Esophagus squamous epithelium (tissue), 5 donors: Measurements from ENCODE around the gene IRF2. TPM values are rescaled to one million over a fixed set of nuclear protein-coding genes. Genes with fewer than 3 reads are reported as not detected.
A peak's percentile ranks its signal among the peaks of the same experiment; 100 is the strongest.
"Not testable (repeated sequence)": the region's sequence is repeated elsewhere in the genome, so short reads cannot be mapped to it uniquely, and the experiment has no call there.

Experiments
- DNase-seq: peaks from one replicate; lab custom pipeline; 2025; lab: John Stamatoyannopoulos, UW
- H3K27ac ChIP-seq, 4 donors: fragments of 200-600 bp; sonication (generic); one replicate each; pipeline ENCODE4 v1.5.1; 2016 to 2019; ENCODE audit warnings: mild to moderate bottlenecking in 1 of 4
- H3K27me3 ChIP-seq, 4 donors: fragments of 200-600 bp; sonication (generic); 1 replicate in 3 of 4; 2 replicates in 1 of 4; pipeline versions ENCODE4 v1.5.1 to v1.6.0; 2017 to 2021; ENCODE audit warnings: antibody characterized with exemption in 1 of 4
- H3K36me3 ChIP-seq, 3 donors: fragments of 200-600 bp; sonication (generic); one replicate each; pipeline ENCODE4 v1.5.1; 2016 to 2019
- H3K4me1 ChIP-seq, 3 donors: fragments of 200-600 bp; sonication (generic); one replicate each; pipeline ENCODE4 v1.5.1; 2017 to 2019
- H3K4me3 ChIP-seq, 4 donors: fragments of 200-600 bp; sonication (generic); 1 replicate in 3 of 4; 2 replicates in 1 of 4; pipeline ENCODE4 v1.5.1; 2016 to 2019; ENCODE audit warnings: mild to moderate bottlenecking in 2 of 4, moderate library complexity in 1 of 4
- H3K9me3 ChIP-seq, 3 donors: fragments of 200-600 bp; sonication (generic); one replicate each; pipeline ENCODE4 v1.5.1; 2016 to 2019
- POLR2A ChIP-seq, 4 donors: fragments of 450-650 bp; IDR thresholded peaks; one replicate each; pipeline ENCODE4 v1.6.1; 2017; ENCODE audit warnings: antibody characterized with exemption in 4 of 4, mild to moderate bottlenecking in 4 of 4, moderate library complexity in 3 of 4
- WGBS, 2 donors: methylation state at CpG; one replicate each; pipeline ENCODE4 v1.1.5; 2018; 5-methylcytosine and 5-hydroxymethylcytosine counted together
- intact Hi-C: fragments of 100-400 bp; cut with DNase I; formaldehyde crosslinking; loops from one replicate; pipeline ENCODE4 v1.15.0; 2022
- total RNA-seq, 4 donors: library from RNA; depleted of rRNA; stranded (reverse); fragments of >200 nt; gene quantifications; one replicate each; pipeline ENCODE4 v1.1.0, GENCODE V29; 2016
- TF ChIP-seq, protein P1 (sequence below), 6 experiments: fragments of 450-650 bp in 4 of 6; fragments of 200-600 bp in 2 of 6; sonication (generic) in 2 of 6; IDR thresholded peaks; one replicate each; pipeline ENCODE4 v1.5.1; 2016 to 2019; ENCODE audit warnings: antibody characterized with exemption in 6 of 6, mild to moderate bottlenecking in 4 of 6, moderate library complexity in 4 of 6
- donor health status: DM: yes; HTN: yes; CAD: no.

IRF2 gene
- total RNA-seq, 4 donors from 2014 or later: 16.6 to 30.2 (median 23.4) TPM

DNA sequence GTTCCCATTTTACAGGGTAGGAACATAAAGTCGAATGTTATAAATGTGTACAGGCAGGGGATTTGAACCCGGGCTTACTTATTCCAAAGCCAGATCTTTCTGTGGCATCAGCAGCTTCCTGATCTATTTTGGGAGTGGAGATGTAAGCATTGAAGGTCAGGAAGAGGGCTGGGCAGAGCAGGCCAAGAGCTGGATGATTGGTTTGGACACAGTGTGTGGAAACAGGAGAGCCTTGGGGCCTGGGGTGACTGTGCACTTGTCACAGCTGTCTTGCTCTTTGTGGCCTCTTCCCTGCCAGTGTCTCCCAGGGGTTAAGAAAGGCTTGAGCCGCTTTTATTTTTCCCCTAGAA, 128.8 kb downstream of the IRF2 start:
- no peak overlapping the region for H3K4me3 ChIP-seq
- H3K9me3 ChIP-seq: no peaks in the 10 kb centered on the region
- H3K4me1 ChIP-seq: peaks cover 47 to 87% (median 54%) of the 10 kb centered on the region in 3 donors
- no peaks in the 10 kb centered on the region for H3K27me3 ChIP-seq
- peak overlapping the region; percentile 79 to 98 (median 92) for H3K27ac ChIP-seq
- 69 to 75% methylated on average over 3 of the region's 3 CpGs for WGBS, 2 donors
- intact Hi-C loops: no loop called here
- TF ChIP-seq, protein P1, sequence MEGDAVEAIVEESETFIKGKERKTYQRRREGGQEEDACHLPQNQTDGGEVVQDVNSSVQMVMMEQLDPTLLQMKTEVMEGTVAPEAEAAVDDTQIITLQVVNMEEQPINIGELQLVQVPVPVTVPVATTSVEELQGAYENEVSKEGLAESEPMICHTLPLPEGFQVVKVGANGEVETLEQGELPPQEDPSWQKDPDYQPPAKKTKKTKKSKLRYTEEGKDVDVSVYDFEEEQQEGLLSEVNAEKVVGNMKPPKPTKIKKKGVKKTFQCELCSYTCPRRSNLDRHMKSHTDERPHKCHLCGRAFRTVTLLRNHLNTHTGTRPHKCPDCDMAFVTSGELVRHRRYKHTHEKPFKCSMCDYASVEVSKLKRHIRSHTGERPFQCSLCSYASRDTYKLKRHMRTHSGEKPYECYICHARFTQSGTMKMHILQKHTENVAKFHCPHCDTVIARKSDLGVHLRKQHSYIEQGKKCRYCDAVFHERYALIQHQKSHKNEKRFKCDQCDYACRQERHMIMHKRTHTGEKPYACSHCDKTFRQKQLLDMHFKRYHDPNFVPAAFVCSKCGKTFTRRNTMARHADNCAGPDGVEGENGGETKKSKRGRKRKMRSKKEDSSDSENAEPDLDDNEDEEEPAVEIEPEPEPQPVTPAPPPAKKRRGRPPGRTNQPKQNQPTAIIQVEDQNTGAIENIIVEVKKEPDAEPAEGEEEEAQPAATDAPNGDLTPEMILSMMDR (IDR thresholded peaks at IDR 0.05): no peak
- no peak for TF ChIP-seq POLR2A (IDR thresholded peaks at IDR 0.05)
- no peaks in the 10 kb centered on the region for H3K36me3 ChIP-seq
- no peak for DNase-seq

DNA sequence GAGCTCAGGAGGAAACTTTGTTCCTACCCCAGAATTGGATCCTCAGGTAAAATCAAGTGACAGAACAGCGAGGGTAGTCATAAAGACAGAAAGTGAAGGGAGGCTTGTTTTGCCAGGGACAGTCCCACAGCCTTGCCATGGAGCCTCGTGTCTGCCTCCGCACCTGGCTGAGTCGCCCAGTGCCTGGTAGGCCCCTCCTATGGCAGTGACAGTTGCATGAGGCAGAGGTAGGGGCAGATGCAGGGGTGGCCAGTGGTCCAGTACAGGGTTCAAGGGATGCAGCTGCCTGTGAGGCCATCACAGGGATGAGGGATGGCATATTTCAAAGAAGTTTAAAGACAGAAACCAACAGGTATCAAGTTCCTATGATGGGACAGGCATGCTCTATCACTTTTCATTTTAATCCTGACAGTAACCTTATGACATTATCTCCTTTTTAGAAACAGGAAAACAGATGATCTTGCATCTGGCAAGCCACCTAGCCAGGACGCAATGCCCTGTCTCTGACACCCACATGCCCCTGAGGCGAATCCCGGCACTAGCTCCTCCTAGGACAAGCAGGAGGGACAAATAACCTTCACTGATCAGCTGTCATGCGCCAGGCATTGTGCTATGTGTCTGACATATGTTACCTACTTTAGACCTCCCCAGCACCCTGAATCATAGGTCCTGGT, 129.3 kb downstream of the IRF2 start:
- Histone ChIP-seq H3K27me3 (no peaks in the 10 kb centered on the region), H3K36me3 (no peaks in the 10 kb centered on the region), H3K27ac (peak overlapping the region; percentile 79 to 98 (median 92)), H3K4me3 (no peak overlapping the region), H3K9me3 (no peaks in the 10 kb centered on the region), H3K4me1 (peaks cover 46 to 84% (median 54%) of the 10 kb centered on the region in 3 donors)
- 84 to 89% methylated on average over 3 to 8 of the region's 8 CpGs for WGBS, 2 donors
- no peak for DNase-seq
- TF ChIP-seq, protein P1 (IDR thresholded peaks at IDR 0.05): no peak
- no peak for TF ChIP-seq POLR2A (IDR thresholded peaks at IDR 0.05)
- intact Hi-C loops: no loop called here

DNA sequence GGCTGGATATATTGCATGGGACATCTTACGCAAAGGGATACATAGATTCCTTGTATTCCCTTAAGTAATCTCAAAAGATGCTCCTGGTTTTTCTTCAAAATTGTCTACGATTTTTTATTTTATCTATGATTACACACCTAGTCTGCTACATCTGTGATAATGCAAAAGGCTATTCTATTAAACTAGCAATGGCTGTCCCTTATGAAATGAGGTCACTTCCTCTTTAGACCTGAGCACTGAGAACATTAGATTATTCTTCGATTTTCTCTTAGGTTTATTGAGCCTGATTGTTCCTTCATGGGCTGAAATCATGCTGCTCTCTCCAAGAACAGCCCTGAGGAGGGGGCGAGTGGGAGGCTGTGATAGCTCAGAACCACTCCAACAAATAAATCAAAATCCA, 129.9 kb downstream of the IRF2 start:
- peak overlapping the region; percentile 79 to 98 (median 92) for H3K27ac ChIP-seq
- no peak for TF ChIP-seq POLR2A (IDR thresholded peaks at IDR 0.05)
- TF ChIP-seq, protein P1 (IDR thresholded peaks at IDR 0.05): no peak
- H3K4me3 ChIP-seq: no peak overlapping the region
- H3K27me3 ChIP-seq: no peaks in the 10 kb centered on the region
- H3K9me3 ChIP-seq: no peaks in the 10 kb centered on the region
- WGBS, 2 donors: 81 to 88% methylated on average over 3 to 4 of the region's 4 CpGs
- peaks cover 40 to 82% (median 51%) of the 10 kb centered on the region in 3 donors for H3K4me1 ChIP-seq
- no peaks in the 10 kb centered on the region for H3K36me3 ChIP-seq
- intact Hi-C loops: no loop called here
- no peak for DNase-seq

- Histone ChIP-seq H3K27ac (peak overlapping the region; percentile 74 to 91 (median 88)), H3K27me3 (no peaks in the 10 kb centered on the region), H3K4me3 (peak overlapping the region; percentile 30 to 82 (median 54)), H3K36me3 (no peaks in the 10 kb centered on the region), H3K9me3 (no peaks in the 10 kb centered on the region), H3K4me1 (peaks cover 32 to 74% (median 43%) of the 10 kb centered on the region in 3 donors)
- peak; percentile 25 for DNase-seq
- TF ChIP-seq, protein P1 (IDR thresholded peaks at IDR 0.05): no peak
- TF ChIP-seq POLR2A (IDR thresholded peaks at IDR 0.05): peak in 2 of 4 donors; percentile 36 to 56
- 2 to 4% methylated on average over 19 of the region's 19 CpGs for whole genome bisulfite sequencing, 2 donors
- intact Hi-C loops: no loop called here
These were observed 130.7 kb downstream of the IRF2 start for GRCh38 chr4:184343502-184344177.

GRCh38 chr4:184342857-184343237, 131.5 kb downstream of the IRF2 start:
- H3K9me3 ChIP-seq, H3K36me3 ChIP-seq, intact Hi-C loops, DNase-seq, H3K27me3 ChIP-seq: not testable (repeated sequence)
- 83 to 84% methylated on average over 1 of the region's 1 CpG for WGBS, 2 donors
- H3K4me1 ChIP-seq: peaks cover 26 to 66% (median 35%) of the 10 kb centered on the region in 3 donors
- peak overlapping the region in 2 of 4 donors; percentile 54 to 82 for H3K4me3 ChIP-seq
- peak overlapping the region; percentile 74 to 91 (median 88) for H3K27ac ChIP-seq
